Endothelial cell of umbilical vein (primary cell): ENCODE data around the gene PRDM16. TPM values are rescaled to one million over a fixed set of nuclear protein-coding genes. Genes with fewer than 3 reads are reported as not detected.

ENCODE experiments used
- BruUV-seq: library from RNA; stranded (reverse); fragments of 400-500 nt; replicated peaks from 2 replicates; lab custom pipeline; 2021; lab: Mats Ljungman, UMichigan
- CTCF ChIA-PET: fragments of 300-600, 350-600 bp; sonication (Branson Sonifier 250); formaldehyde crosslinking; loops from one replicate; lab custom pipeline; 2021; ENCODE audit warnings: antibody characterized with exemption, inconsistent platforms; lab: Charles Lee
- POLR2A ChIA-PET: fragments of 300-600, 350-600 bp; sonication (Branson Sonifier 250); formaldehyde crosslinking; loops from one replicate; lab custom pipeline; 2021; ENCODE audit warnings: antibody characterized with exemption, inconsistent platforms; lab: Charles Lee
- DNase-seq: peaks from one replicate; pipeline ENCODE4 v3.0.0-alpha.2; 2011; ENCODE audit warnings: low read depth, low spot score
- FAIRE-seq: peaks from 2 replicates; lab custom pipeline; 2011; peaks lifted over from hg19 to GRCh38; lab: Jason Lieb, UNC
- H2AFZ ChIP-seq: 2 replicates; pipeline ENCODE4 v1.6.0; 2012; ENCODE audit warnings: low read depth, low read length, control low read depth, inconsistent platforms
- H3K27ac ChIP-seq: 2 replicates; pipeline ENCODE4 v1.5.1; 2011; ENCODE audit warnings: low read depth, mild to moderate bottlenecking, control low read depth, low read length, moderate library complexity; ENCODE audit not compliant: insufficient read depth
- H3K27me3 ChIP-seq, 2 experiments: 2 replicates each; pipeline versions ENCODE4 v1.6.0 to v1.6.1; 2011; ENCODE audit warnings: low read length in 2 of 2, mixed read lengths in 1 of 2; ENCODE audit not compliant: control insufficient read depth in 2 of 2, insufficient read depth in 2 of 2
- H3K36me3 ChIP-seq, 2 experiments: 2 replicates in 1 of 2; 3 replicates in 1 of 2; pipeline ENCODE4 v1.5.1; 2011; ENCODE audit warnings: low read length in 2 of 2, mild to moderate bottlenecking in 1 of 2, moderate library complexity in 1 of 2; ENCODE audit not compliant: control insufficient read depth in 2 of 2, insufficient read depth in 2 of 2; ENCODE audit errors: extremely low read depth in 1 of 2
- H3K4me1 ChIP-seq: 3 replicates; pipeline ENCODE4 v1.5.1; 2011; ENCODE audit warnings: mild to moderate bottlenecking, low read length; ENCODE audit not compliant: control insufficient read depth, insufficient read depth; ENCODE audit errors: extremely low read depth
- H3K4me2 ChIP-seq: 2 replicates; pipeline ENCODE4 v1.6.1; 2011; ENCODE audit warnings: low read length, control low read depth, mixed read lengths; ENCODE audit not compliant: insufficient read depth
- H3K4me3 ChIP-seq, 3 experiments: fragments of 200-600 bp in 1 of 3; sonication (generic), shearing (Covaris generic) in 1 of 3; replicated peaks in 1 of 3; 2 replicates each; pipeline ENCODE4 v1.5.1; 2011 to 2016; ENCODE audit warnings: control low read depth in 3 of 3, low read length in 3 of 3, mild to moderate bottlenecking in 2 of 3, inconsistent platforms in 1 of 3, low read depth in 1 of 3, moderate library complexity in 1 of 3; ENCODE audit not compliant: insufficient read depth in 1 of 3
- H3K79me2 ChIP-seq: 2 replicates; pipeline ENCODE4 v1.6.0; 2012; ENCODE audit warnings: low read length, inconsistent platforms; ENCODE audit not compliant: control insufficient read depth, insufficient read depth
- H3K9ac ChIP-seq: replicated peaks from 2 replicates; pipeline ENCODE3; 2011; ENCODE audit warnings: low read length, control low read depth; ENCODE audit not compliant: insufficient read depth; ENCODE audit errors: extremely low read depth
- H3K9me1 ChIP-seq: replicated peaks from 3 replicates; pipeline ENCODE4 v1.6.0; 2011; ENCODE audit warnings: mild to moderate bottlenecking, low read length; ENCODE audit not compliant: control insufficient read depth, insufficient read depth; ENCODE audit errors: extremely low read depth
- H3K9me3 ChIP-seq: replicated peaks from 2 replicates; pipeline ENCODE4 v1.5.1; 2012; ENCODE audit warnings: low read length, inconsistent platforms; ENCODE audit not compliant: control insufficient read depth, insufficient read depth
- H4K20me1 ChIP-seq: replicated peaks from 2 replicates; pipeline ENCODE3; 2011; ENCODE audit warnings: mild to moderate bottlenecking, low read length; ENCODE audit not compliant: control insufficient read depth, insufficient read depth; ENCODE audit errors: extremely low read depth
- CTCF ChIP-seq, 2 donors: IDR thresholded peaks; 1 replicate in 1 of 2; 2 replicates in 1 of 2; pipeline ENCODE4 v1.5.1; 2011; ENCODE audit warnings: low read length in 2 of 2, mild to moderate bottlenecking in 2 of 2, moderate library complexity in 2 of 2, control low read depth in 1 of 2, inconsistent platforms in 1 of 2, low read depth in 1 of 2; ENCODE audit not compliant: insufficient read depth in 1 of 2; ENCODE audit errors: extremely low read depth in 1 of 2
- FOS ChIP-seq: IDR thresholded peaks from 2 replicates; pipeline ENCODE4 v1.6.1; 2011; ENCODE audit warnings: mild to moderate bottlenecking, low read length, moderate library complexity, borderline replicate concordance; ENCODE audit not compliant: insufficient read depth
- GATA2 ChIP-seq: IDR thresholded peaks from 2 replicates; pipeline ENCODE4 v1.7.0; 2011; ENCODE audit warnings: low read depth, mild to moderate bottlenecking, moderate library complexity, mixed read lengths, low read length; ENCODE audit not compliant: insufficient read length, insufficient read depth
- JUN ChIP-seq: IDR thresholded peaks from 2 replicates; pipeline ENCODE4 v1.6.1; 2011; ENCODE audit warnings: borderline replicate concordance, low read depth; ENCODE audit not compliant: insufficient read length, insufficient read depth
- MAX ChIP-seq: IDR thresholded peaks from 2 replicates; pipeline ENCODE4 v1.6.1; 2011; ENCODE audit not compliant: insufficient read depth, insufficient read length
- MYC ChIP-seq: IDR thresholded peaks from one replicate; pipeline ENCODE4 v1.6.1; 2011; ENCODE audit warnings: mild to moderate bottlenecking, low read depth, low read length
- POLR2A ChIP-seq: IDR thresholded peaks from 2 replicates; pipeline ENCODE4 v1.6.1; 2012; ENCODE audit warnings: low read depth, mild to moderate bottlenecking, control low read depth, low read length
- POLR2AphosphoS5 ChIP-seq: IDR thresholded peaks from 2 replicates; pipeline ENCODE4 v1.6.1; 2012; ENCODE audit warnings: low read depth, mild to moderate bottlenecking, control low read depth, low read length, moderate library complexity; ENCODE audit not compliant: insufficient read depth
- dilution Hi-C: fragments of 300-500 bp; cut with MboI; formaldehyde crosslinking; loops from one replicate; pipeline ENCODE4 v1.15.0; 2019; ENCODE audit warnings: low sequenced_read_pairs; ENCODE audit not compliant: extremely low pct_ligation_motif_present
- intact Hi-C: fragments of 100-400 bp; cut with micrococcal nuclease; formaldehyde crosslinking; loops from one replicate; pipeline ENCODE4 v1.10.0; 2022
- polyA plus RNA-seq, 4 experiments: library from polyadenylated mRNA; depleted of rRNA in 3 of 4; stranded (reverse) in 3 of 4; unstranded in 1 of 4; fragments of >200 nt; gene quantifications; 2 replicates each; pipeline versions ENCODE4 v1.2.1 to v1.2.3, GENCODE V29; 2011 to 2012; ENCODE audit warnings: missing spikeins in 1 of 4
- total RNA-seq: library from RNA; stranded (reverse); gene quantifications from 2 replicates; pipeline ENCODE4 v1.2.3, GENCODE V29; 2021

Gene PRDM16
- total and polyA plus RNA-seq, 2 donors (not counting 3 experiments of a cell fraction or from before 2014, with no cell fraction given), result not detected

GRCh38 chr1:3342960-3343359, 274.0 kb downstream of the PRDM16 start:
- dilution Hi-C loops, result no loop called here
- POLR2A ChIA-PET, result no interaction called here
- H3K9me3 ChIP-seq, result no peaks in the 10 kb centered on the region

More at GRCh38 chr1:3342960-3343359, 274.0 kb downstream of the PRDM16 start:
- no peak overlapping the region for H3K27ac ChIP-seq
- DNase-seq (no peak), FAIRE-seq (no peak)
- H3K36me3 ChIP-seq, result no peaks in the 10 kb centered on the region
- CTCF ChIA-PET, result no interaction called here
- no peaks in the 10 kb centered on the region for H3K79me2 ChIP-seq
- no peaks in the 10 kb centered on the region for H4K20me1 ChIP-seq
- H3K27me3 ChIP-seq, result no peaks in the 10 kb centered on the region
- TF ChIP-seq POLR2A (no peak), GATA2 (no peak), JUN (no peak), CTCF (IDR thresholded peaks at IDR 0.05; ENCODE audit: extremely low read depth in 1 of 2, insufficient read depth in 1 of 2, low read depth in 1 of 2, low read length in 2 of 2) (no peak), FOS (no peak), MAX (no peak), POLR2AphosphoS5 (no peak), MYC (no peak)
- H3K9me1 ChIP-seq, result no peaks in the 10 kb centered on the region
- intact Hi-C loops, result no loop called here
- H2AFZ ChIP-seq, result no peak overlapping the region
- H3K4me2 ChIP-seq, result no peak overlapping the region
- no peaks in the 10 kb centered on the region for H3K4me1 ChIP-seq
- no TSS peak for BruUV-seq
- no peak overlapping the region for H3K9ac ChIP-seq
- no peak overlapping the region for H3K4me3 ChIP-seq
